ENCODE data around the gene ITGA11.

GRCh38 chr15:68399096-68400065 is 32.6 kb downstream of the ITGA11 start:
- TF ChIP-seq POLR2A (IDR thresholded peaks at IDR 0.05; ENCODE audit: low read depth, low read length), result no peak
- TF ChIP-seq TAF1 (IDR thresholded peaks at IDR 0.05; ENCODE audit: borderline replicate concordance, low read depth, low read length), result no peak
- TF ChIP-seq POLR2AphosphoS5 (IDR thresholded peaks at IDR 0.05; ENCODE audit: low read depth, low read length), result no peak

Data from GM12892 (cell line).